ENCODE results near the gene SPAG9.
A peak's percentile ranks its signal among the peaks of the same experiment; 100 is the strongest.
"Not testable (repeated sequence)": the region's sequence is repeated elsewhere in the genome, so short reads cannot be mapped to it uniquely, and the experiment has no call there.

The SPAG9 gene

DNA sequence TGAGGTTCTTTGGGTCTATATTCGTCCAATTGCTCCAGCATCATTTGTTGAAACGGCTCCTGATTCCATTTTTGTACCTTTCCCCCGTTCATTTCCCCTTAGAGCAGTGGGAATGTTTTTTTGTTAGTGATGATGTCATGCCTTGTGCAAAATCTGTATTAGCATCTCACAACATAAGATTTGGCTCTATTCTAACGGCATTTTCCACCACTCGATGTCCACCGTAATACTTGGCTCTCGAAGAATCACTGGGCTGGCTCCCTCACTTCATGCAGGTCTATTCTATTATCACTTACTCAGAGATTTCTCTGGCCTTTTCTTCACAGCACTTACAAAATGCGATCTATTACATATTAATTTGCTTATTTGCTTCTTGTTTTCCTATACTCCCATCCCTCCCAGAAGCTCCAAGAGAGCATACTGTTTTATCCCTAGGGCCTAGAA lies 32.1 kb upstream of the SPAG9 start:
- CTCF ChIA-PET, result interaction anchor here (0.6 to 3.9 kb wide), 22 partner anchors 9 to 370 kb away, joined by 3 to 82 read pairs (median 5); partner anchors contain the start of gene SPAG9
- Mint-ChIP-seq H3K36me3 (peaks cover 15% of the 10 kb centered on the region), H3K27me3 (no peaks in the 10 kb centered on the region), H3K4me3 (no peak overlapping the region), H3K9me3 (no peaks in the 10 kb centered on the region), H3K4me1 (peaks cover 6% of the 10 kb centered on the region), H3K27ac (no peak overlapping the region)
- no peak for DNase-seq

DNA sequence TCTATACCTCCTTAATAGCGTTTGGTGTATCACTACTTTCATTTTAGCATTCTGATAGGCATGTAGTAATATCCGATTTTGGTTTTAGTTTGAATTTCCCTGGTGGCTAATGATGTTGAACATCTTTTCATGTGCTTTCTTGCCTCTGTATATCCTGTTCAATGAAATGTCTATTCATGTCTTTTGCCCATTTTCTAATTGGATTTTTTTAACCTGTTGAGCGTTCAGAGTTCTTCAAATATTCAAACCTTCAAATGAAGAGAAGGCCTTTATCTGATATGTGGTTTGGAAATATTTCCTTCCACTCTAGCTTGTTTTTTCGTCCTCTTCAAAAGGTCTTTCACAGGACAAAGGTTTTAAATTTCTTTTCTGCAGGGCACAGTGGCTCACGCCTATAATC lies 30.3 kb upstream of the SPAG9 start:
- no peak overlapping the region for H3K27ac Mint-ChIP-seq

DNA sequence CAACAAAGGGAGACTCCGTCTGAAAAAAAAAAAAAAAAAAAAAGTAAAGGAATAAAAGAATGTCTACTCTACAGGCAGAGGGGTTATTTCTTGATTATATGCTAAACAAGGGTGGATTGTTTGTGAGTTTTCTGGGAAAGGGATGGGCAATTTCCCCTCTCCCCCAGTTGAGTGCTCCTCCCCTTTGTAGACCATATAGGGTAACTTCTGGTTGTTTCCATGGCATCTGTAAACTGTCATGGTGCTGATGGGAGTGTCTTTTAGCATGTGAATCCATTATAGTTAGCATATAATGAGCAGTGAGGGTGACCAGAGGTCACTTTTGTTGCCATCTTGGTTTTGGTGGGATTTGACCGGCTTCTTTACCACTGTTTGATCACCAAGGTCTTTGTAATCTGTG lies 28.5 kb upstream of the SPAG9 start:
- Mint-ChIP-seq H3K27me3 (peaks cover 3% of the 10 kb centered on the region), H3K36me3 (no peaks in the 10 kb centered on the region), H3K4me1 (no peaks in the 10 kb centered on the region), H3K4me3 (no peak overlapping the region), H3K27ac (no peak overlapping the region), H3K9me3 (no peaks in the 10 kb centered on the region)
- no peak for DNase-seq
- CTCF ChIA-PET, result no interaction called here

More for the DNA sequence above, 30.3 kb upstream of the SPAG9 start:
- H3K9me3 Mint-ChIP-seq, result no peaks in the 10 kb centered on the region
- H3K4me1 Mint-ChIP-seq, result peaks cover 4% of the 10 kb centered on the region
- CTCF ChIA-PET, result interaction anchor here (0.6 to 3.9 kb wide), 2 partner anchors 148 to 337 kb away, joined by 5 to 82 read pairs; no protein-coding TSS in a partner anchor
- no peak for DNase-seq
- no peak overlapping the region for H3K4me3 Mint-ChIP-seq
- peaks cover 6% of the 10 kb centered on the region for H3K36me3 Mint-ChIP-seq
- H3K27me3 Mint-ChIP-seq, result peaks cover 3% of the 10 kb centered on the region

DNA sequence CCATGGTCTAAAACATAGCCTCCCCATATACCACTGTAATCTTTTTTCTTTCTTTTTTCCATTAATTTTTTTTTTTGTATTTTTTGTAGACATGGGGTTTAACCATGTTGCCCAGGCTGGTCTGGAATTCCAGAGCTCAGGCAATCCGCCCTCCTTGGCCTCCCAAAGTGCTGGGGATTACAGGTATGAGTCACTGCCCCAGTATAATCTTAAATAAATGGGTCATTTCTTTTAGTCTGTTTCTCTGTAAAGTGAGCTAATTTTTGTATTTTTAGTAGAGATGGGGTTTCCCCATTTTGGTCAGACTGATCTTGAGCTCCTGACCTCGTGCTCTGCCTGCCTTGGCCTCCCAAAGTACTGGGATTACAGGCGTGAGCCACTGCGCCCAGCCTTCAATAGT lies 27.0 kb upstream of the SPAG9 start:
- no peak for DNase-seq
- Mint-ChIP-seq H3K4me1 (no peaks in the 10 kb centered on the region), H3K9me3 (no peaks in the 10 kb centered on the region), H3K4me3 (no peak overlapping the region), H3K27me3 (peaks cover 3% of the 10 kb centered on the region), H3K27ac (no peak overlapping the region), H3K36me3 (no peaks in the 10 kb centered on the region)
- CTCF ChIA-PET, result interaction anchor here (0.7 to 1.4 kb wide), 2 partner anchors 64 to 147 kb away, joined by 3 to 6 read pairs; no protein-coding TSS in a partner anchor

DNA sequence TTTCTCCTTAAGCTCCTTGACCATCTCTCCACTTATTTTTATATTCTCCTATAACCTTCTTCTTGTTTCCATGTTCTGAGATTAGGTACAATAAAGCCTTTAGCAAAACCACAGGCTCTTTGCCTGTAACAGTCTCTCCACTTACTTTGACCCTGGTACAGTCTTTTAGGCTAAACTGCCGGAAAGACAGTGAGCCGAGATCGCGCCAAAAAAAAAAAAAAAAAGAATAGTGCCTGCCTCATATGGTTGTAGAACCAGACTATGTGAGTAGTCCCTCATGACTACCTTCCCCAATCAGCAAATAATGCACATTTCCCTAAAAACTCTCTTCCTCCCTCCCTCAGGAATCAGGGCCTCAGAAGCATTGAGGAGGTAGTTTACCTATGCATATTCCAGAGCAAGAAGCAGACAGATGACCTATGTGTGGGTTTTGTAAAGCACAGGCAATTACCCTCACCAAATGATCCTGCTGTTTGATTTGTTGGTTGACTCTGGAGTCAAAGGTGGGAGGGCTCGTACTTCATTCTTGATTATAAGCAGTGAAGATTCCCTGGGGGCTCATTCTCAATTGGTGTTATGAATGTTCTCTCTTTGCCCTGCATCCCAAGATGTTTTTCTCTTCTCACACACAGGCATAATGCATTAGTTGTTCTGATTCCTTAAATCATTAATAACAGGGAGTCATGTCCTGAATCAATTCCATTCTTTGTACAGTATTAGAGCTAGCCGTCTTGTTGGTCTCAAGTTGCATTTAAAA lies 23.8 kb upstream of the SPAG9 start:
- CTCF ChIA-PET, result no interaction called here
- H3K9me3 Mint-ChIP-seq, result no peaks in the 10 kb centered on the region

DNA sequence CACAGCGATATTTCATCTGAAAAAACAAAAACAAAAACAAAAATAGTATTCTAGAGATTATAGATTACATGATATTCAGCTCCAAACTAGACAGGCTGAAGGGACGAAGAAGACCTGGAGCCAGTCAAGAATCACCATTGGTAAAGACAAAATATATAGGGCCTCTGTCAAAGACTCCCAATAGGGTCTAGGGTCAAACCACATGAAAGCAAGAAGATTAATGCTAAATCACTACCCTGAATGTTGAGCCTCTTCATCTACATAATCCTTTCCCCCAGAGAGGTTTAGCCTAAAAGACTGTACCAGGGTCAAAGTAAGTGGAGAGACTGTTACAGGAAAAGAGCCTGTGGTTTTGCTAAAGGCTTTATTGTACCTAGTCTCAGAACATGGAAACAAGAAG lies 21.9 kb upstream of the SPAG9 start:
- no peaks in the 10 kb centered on the region for H3K36me3 Mint-ChIP-seq
- CTCF ChIA-PET, result interaction anchor here (0.6 to 1.3 kb wide), 2 partner anchors 11 to 186 kb away, joined by 3 to 4 read pairs; partner anchors contain the start of gene NME1
- no peaks in the 10 kb centered on the region for H3K9me3 Mint-ChIP-seq
- H3K4me1 Mint-ChIP-seq, result no peaks in the 10 kb centered on the region
- H3K4me3 Mint-ChIP-seq, result no peak overlapping the region
- no peak overlapping the region for H3K27ac Mint-ChIP-seq
- H3K27me3 Mint-ChIP-seq, result peaks cover 7% of the 10 kb centered on the region
- DNase-seq, result no peak

More for the DNA sequence above, 23.8 kb upstream of the SPAG9 start:
- Mint-ChIP-seq H3K27ac (no peak overlapping the region), H3K4me3 (no peak overlapping the region), H3K4me1 (no peaks in the 10 kb centered on the region), H3K27me3 (peaks cover 3% of the 10 kb centered on the region), H3K36me3 (no peaks in the 10 kb centered on the region)
- DNase-seq, result no peak

DNA sequence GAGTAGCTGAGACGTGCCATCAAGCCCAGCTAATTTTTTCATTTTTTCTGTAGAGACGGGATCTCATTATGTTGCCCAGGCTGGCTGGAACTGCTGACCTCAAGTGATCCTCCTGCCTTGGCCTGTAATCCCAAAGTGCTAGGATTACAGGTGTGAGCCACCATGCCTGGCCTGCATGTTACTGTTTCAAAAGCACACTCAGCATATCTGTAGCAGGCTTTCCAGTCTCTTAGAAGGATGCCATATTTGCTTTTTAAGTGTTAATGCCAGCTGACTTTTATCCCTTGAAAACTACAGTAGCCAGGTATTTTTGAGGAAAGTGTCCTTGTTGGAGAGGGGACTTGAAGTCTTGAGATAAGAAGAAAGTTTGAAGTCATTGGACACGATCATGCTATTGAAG lies 15.3 kb upstream of the SPAG9 start:
- H3K27ac Mint-ChIP-seq, result no peak overlapping the region
- H3K4me3 Mint-ChIP-seq, result no peak overlapping the region
- no peaks in the 10 kb centered on the region for H3K36me3 Mint-ChIP-seq
- H3K4me1 Mint-ChIP-seq, result peaks cover 7% of the 10 kb centered on the region
- H3K27me3 Mint-ChIP-seq, result peaks cover 14% of the 10 kb centered on the region
- H3K9me3 Mint-ChIP-seq, result peaks cover 2% of the 10 kb centered on the region
- no peak for DNase-seq
- CTCF ChIA-PET, result interaction anchor here (0.6 kb wide), 1 partner anchor 280 kb away, joined by 3 read pairs; no protein-coding TSS in a partner anchor

DNA sequence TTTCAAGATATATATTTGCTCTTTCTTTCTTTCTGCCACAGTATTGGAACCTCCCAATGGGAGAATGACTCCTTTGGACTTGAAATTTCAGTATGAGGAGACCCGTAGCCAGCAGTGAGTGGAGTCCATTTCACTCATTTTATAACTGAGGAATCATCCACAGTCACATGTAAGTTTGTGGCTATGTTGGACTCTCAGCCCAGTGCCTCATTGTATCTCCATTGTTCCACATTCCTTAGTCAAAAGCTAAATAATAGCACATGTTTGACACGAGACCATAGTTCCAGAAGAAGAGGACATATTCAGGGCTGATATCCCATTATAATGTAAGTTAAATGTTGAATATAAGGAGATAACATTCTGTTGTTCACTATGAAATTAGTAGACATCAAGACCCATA lies 12.7 kb upstream of the SPAG9 start:
- Mint-ChIP-seq H3K9me3 (peaks cover 2% of the 10 kb centered on the region), H3K4me1 (peaks cover 7% of the 10 kb centered on the region), H3K4me3 (no peak overlapping the region), H3K27ac (no peak overlapping the region), H3K36me3 (no peaks in the 10 kb centered on the region), H3K27me3 (peaks cover 21% of the 10 kb centered on the region)
- CTCF ChIA-PET, result no interaction called here
- no peak for DNase-seq

DNA sequence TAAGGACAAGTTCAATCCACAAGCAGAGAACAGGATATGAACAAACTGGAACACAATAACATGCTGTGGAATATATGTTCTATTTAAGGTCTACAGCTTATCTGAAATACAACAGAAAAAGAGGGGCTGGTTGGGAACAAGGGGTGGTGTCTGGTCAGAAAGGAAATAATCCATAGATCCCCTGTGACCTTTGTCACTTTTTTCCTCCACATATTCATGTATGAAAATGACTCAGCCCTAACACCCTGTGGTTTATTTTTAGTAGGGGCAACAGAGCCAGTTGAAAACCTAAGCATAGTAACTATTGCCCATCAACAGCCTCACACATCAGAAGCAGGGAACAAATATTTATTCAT lies 12.3 kb upstream of the SPAG9 start:
- CTCF ChIA-PET, result no interaction called here
- peaks cover 7% of the 10 kb centered on the region for H3K4me1 Mint-ChIP-seq
- H3K27me3 Mint-ChIP-seq, result peaks cover 21% of the 10 kb centered on the region
- peaks cover 2% of the 10 kb centered on the region for H3K9me3 Mint-ChIP-seq
- no peak overlapping the region for H3K4me3 Mint-ChIP-seq
- H3K36me3 Mint-ChIP-seq, result no peaks in the 10 kb centered on the region
- DNase-seq, result no peak
- H3K27ac Mint-ChIP-seq, result no peak overlapping the region

DNA sequence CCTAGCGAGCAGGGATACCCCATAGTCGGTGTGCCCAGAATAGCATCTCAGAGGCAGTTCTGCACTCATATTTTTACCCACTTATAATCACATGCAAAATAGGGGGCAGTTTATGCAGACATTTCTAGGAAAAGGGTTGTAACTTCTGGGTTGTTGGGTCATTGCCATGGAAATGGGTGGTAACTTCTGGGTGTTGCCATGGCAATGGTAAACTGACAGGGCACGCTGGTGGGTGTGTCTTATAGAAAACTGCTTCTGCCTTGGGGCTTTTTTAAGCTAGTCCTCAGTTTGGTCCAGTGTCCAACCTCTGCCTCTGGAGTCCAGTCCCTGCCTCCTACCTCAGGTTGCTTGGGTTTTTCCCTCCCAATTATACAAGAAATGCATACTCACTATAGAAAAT lies 7.4 kb upstream of the SPAG9 start:
- Mint-ChIP-seq H3K27ac (no peak overlapping the region), H3K36me3 (no peaks in the 10 kb centered on the region), H3K4me3 (no peak overlapping the region), H3K9me3 (no peaks in the 10 kb centered on the region), H3K27me3 (peaks cover 22% of the 10 kb centered on the region), H3K4me1 (peaks cover 6% of the 10 kb centered on the region)
- CTCF ChIA-PET, result no interaction called here
- DNase-seq, result no peak

DNA sequence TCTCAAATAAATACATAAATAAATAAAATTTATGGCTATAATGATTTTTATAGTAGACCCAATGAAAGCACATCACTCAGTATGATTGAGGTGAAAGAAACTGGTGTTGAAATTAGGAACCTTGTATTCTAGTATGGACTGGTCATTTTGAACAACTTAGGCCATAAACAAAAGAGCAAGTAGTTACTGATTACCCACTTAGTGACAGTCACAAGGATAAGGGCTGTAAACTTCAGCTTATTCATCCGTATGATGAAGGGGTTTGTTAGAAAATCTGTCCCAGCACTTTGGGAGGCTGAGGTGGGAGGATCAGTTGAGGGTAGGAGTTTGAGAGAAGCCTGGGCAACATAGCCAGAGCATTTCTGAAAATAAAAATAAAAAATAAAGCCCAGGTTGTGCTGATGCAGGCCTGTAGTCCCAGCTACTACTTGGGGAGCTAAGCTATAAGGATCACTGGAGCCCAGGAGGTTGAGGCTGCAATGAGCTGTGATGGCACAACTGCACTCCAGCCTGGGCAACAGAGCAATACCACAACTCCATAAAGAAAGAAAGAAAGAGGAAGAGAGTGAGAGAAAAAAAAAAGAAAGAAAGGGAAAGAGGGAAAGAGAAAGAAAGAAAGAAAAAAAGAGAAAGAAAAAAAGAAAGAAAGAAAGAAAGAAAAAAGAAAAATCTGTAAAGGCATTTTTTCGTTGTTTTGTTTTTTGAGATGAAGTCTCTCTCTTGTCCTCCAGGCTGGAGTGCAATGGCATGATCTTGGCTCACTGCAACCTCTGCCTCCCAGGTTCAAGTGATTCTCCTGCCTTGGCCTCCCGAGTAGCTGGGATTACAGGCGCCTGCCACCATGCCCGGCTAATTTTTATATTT lies 4.2 kb upstream of the SPAG9 start:
- CTCF ChIA-PET, result no interaction called here
- Mint-ChIP-seq H3K36me3 (no peaks in the 10 kb centered on the region), H3K9me3 (no peaks in the 10 kb centered on the region), H3K27me3 (peaks cover 14% of the 10 kb centered on the region), H3K4me3 (no peak overlapping the region), H3K27ac (no peak overlapping the region), H3K4me1 (peaks cover 17% of the 10 kb centered on the region)
- DNase-seq, result no peak

DNA sequence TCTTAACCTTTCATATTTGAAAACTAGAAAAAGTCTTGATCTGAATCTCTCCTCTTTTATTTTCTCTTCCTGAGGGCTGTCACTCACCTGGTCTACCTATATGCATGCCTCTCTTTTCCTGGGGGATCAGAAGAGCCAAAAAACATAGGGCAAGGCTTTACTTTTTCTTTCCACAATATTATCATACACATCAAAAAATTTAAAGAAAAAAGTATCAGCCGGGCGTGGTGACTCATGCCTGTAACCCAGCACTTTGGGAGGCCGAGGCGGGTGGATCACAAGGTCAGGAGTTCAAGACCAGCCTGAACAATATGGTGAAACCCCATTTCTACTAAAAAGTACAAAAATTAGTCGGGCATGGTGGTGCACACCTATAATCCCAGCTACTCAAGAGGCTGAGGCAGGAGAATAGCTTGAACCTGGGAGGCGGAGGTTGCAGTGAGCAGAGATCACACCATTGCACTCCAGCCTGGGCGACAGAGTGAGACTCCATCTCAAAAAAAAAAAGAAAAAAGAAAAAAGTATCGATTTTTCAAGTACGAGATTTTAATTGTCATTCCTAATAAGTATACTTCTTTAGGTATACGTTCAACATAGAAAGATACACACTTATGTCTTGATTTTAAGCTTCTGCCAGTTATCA lies 1.9 kb upstream of the SPAG9 start:
- H3K36me3 Mint-ChIP-seq, DNase-seq, H3K27me3 Mint-ChIP-seq, H3K9me3 Mint-ChIP-seq, H3K4me3 Mint-ChIP-seq: not testable (repeated sequence)
- CTCF ChIA-PET, result interaction anchor here (0.7 to 1.7 kb wide), 2 partner anchors 31 to 80 kb away, joined by 3 to 6 read pairs; partner anchors contain the start of gene NME1
- peaks cover 39% of the 10 kb centered on the region for H3K4me1 Mint-ChIP-seq
- peak overlapping the region; percentile 99 for H3K27ac Mint-ChIP-seq

DNA sequence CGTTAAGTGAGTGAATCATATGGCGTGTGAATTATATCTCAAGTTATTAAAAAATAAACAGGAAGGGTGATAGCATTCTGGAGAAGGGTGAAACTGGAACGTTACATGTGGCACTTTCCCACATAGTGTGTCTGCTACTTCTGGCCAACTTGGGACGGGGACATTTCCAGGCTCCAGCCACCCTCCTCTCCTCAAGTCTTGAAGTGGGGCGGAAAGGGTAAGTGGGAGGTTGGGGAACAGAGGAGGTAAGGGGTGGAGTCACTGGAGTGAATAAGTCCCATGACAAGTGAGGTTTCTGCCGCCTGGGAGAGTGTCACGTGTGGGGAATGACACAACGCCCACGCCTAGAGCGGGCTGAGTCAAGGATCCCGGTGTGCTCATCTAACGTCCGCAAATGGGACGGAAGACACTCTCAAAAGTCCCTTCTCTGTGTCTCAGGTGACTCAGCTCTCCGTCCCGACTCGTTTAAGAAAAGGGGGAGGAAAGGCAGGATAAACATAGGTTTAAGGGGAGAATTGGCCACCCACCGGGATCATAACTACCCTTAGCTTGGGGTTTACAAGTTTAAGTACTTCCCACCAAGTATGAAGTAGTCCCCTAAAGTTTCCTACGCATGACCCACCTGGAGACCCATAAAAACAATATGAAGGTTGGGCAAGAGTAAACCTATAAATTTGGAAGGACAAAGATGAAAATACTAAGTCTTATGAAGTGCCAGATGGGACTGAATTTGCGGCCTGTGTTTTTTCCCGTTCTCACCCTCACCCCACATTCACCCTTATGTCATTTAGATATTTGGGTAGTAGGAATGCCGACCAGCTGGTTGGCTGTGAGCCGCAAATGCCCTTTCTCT lies 1.2 kb upstream of the SPAG9 start:
- peak; percentile 68 for DNase-seq
- Mint-ChIP-seq H3K9me3 (no peaks in the 10 kb centered on the region), H3K27ac (peak overlapping the region; percentile 99), H3K36me3 (peaks cover 2% of the 10 kb centered on the region), H3K4me3 (peak overlapping the region; percentile 97), H3K27me3 (peaks cover 5% of the 10 kb centered on the region), H3K4me1 (peaks cover 47% of the 10 kb centered on the region)
- CTCF ChIA-PET, result interaction anchor here (0.7 to 1.6 kb wide), 2 partner anchors 80 to 270 kb away, joined by 3 read pairs; no protein-coding TSS in a partner anchor
